HEK293 (cell line): ENCODE results near the gene GMPR.
"Not testable (repeated sequence)": the region's sequence is repeated elsewhere in the genome, so short reads cannot be mapped to it uniquely, and the experiment has no call there.

ENCODE experiments used
- CTCF ChIA-PET: fragments of 350-600 bp; formaldehyde crosslinking; extraction: SDS; loops from one replicate; lab custom pipeline; 2021; ENCODE audit warnings: antibody characterized with exemption; lab: Yijun Ruan, JAX
- POLR2A ChIA-PET: fragments of 300-600 bp; formaldehyde crosslinking; extraction: SDS; loops from one replicate; lab custom pipeline; 2020; ENCODE audit warnings: antibody characterized with exemption, inconsistent platforms; lab: Yijun Ruan, JAX
- H3K27ac ChIP-seq: fragments of 200-500 bp; sonication (Bioruptor generic); 2 replicates; pipeline ENCODE4 v1.5.1; 2014; ENCODE audit warnings: low read depth, low read length, control low read depth, inconsistent platforms; ENCODE audit errors: extremely low read depth
- H3K36me3 ChIP-seq, 2 experiments: fragments of 200-500 bp in 1 of 2; sonication (Bioruptor generic) in 1 of 2; 1 replicate in 1 of 2; 2 replicates in 1 of 2; pipeline ENCODE4 v1.5.1; 2014 to 2017; ENCODE audit warnings: inconsistent platforms in 2 of 2, low read length in 2 of 2; ENCODE audit not compliant: control insufficient read depth in 2 of 2, insufficient read depth in 1 of 2
- H3K4me1 ChIP-seq: fragments of 200-500 bp; sonication (Bioruptor generic); 2 replicates; pipeline ENCODE4 v1.5.1; 2014; ENCODE audit warnings: mild to moderate bottlenecking, low read length, inconsistent platforms; ENCODE audit not compliant: control insufficient read depth, insufficient read depth
- H3K4me3 ChIP-seq: 2 replicates; pipeline ENCODE4 v1.5.1; 2011; ENCODE audit warnings: low read depth, mild to moderate bottlenecking, control low read depth, low read length, moderate library complexity
- H3K9me3 ChIP-seq: fragments of 200-500 bp; sonication (Bioruptor generic); 2 replicates; pipeline ENCODE4 v1.5.1; 2014; ENCODE audit warnings: low read depth, low read length, inconsistent platforms; ENCODE audit not compliant: control insufficient read depth, insufficient read depth
- SCRT1 ChIP-seq: fragments of 450-650 bp; formaldehyde crosslinking; IDR thresholded peaks from 2 replicates; pipeline ENCODE4 v1.5.1; 2016; ENCODE audit warnings: missing biosample characterization, missing genetic modification characterization, borderline replicate concordance
- SCRT2 ChIP-seq: fragments of 450-650 bp; formaldehyde crosslinking; IDR thresholded peaks from 2 replicates; pipeline ENCODE4 v1.5.1; 2016; ENCODE audit warnings: missing biosample characterization, missing genetic modification characterization
- ZNF146 ChIP-seq: fragments of 450-650 bp; formaldehyde crosslinking; IDR thresholded peaks from 2 replicates; pipeline ENCODE4 v1.5.1; 2016; ENCODE audit warnings: missing biosample characterization, missing genetic modification characterization
- ZNF214 ChIP-seq: fragments of 450-650 bp; formaldehyde crosslinking; IDR thresholded peaks from 2 replicates; pipeline ENCODE4 v1.5.1; 2017; ENCODE audit warnings: missing biosample characterization, mild to moderate bottlenecking, missing genetic modification characterization, borderline replicate concordance
- ZNF23 ChIP-seq: fragments of 450-650 bp; formaldehyde crosslinking; IDR thresholded peaks from 2 replicates; pipeline ENCODE4 v1.5.1; 2016; ENCODE audit warnings: missing biosample characterization, missing genetic modification characterization, borderline replicate concordance
- ZNF518A ChIP-seq: fragments of 450-650 bp; formaldehyde crosslinking; conservative IDR thresholded peaks from 2 replicates; pipeline ENCODE4 v1.5.1; 2016; ENCODE audit warnings: low read depth, missing biosample characterization, missing genetic modification characterization
- ZNF549 ChIP-seq: fragments of 450-650 bp; IDR thresholded peaks from 2 replicates; pipeline ENCODE4 v1.5.1; 2018; ENCODE audit warnings: missing biosample characterization, missing genetic modification characterization, mild to moderate bottlenecking, inconsistent platforms, moderate library complexity
- ZNF580 ChIP-seq: fragments of 450-650 bp; formaldehyde crosslinking; IDR thresholded peaks from 2 replicates; pipeline ENCODE4 v1.5.1; 2016; ENCODE audit warnings: missing biosample characterization, missing genetic modification characterization
- ZNF585B ChIP-seq: fragments of 450-650 bp; formaldehyde crosslinking; IDR thresholded peaks from 2 replicates; pipeline ENCODE4 v1.5.1; 2016; ENCODE audit warnings: missing biosample characterization, missing genetic modification characterization
- ZNF629 ChIP-seq: fragments of 450-650 bp; formaldehyde crosslinking; IDR thresholded peaks from 2 replicates; pipeline ENCODE4 v1.5.1; 2017; ENCODE audit warnings: missing biosample characterization, missing genetic modification characterization
- ZNF701 ChIP-seq: fragments of 450-650 bp; formaldehyde crosslinking; IDR thresholded peaks from 2 replicates; pipeline ENCODE4 v1.5.1; 2016; ENCODE audit warnings: missing biosample characterization, missing genetic modification characterization
- ZNF776 ChIP-seq: fragments of 450-650 bp; formaldehyde crosslinking; IDR thresholded peaks from 2 replicates; pipeline ENCODE4 v1.5.0; 2017; ENCODE audit warnings: missing biosample characterization, missing genetic modification characterization, borderline replicate concordance
- ZNF791 ChIP-seq: fragments of 450-650 bp; formaldehyde crosslinking; IDR thresholded peaks from 2 replicates; pipeline ENCODE4 v1.5.1; 2016; ENCODE audit warnings: missing biosample characterization, missing genetic modification characterization
- ZNF843 ChIP-seq: fragments of 450-650 bp; formaldehyde crosslinking; IDR thresholded peaks from 2 replicates; pipeline ENCODE4 v1.5.1; 2016; ENCODE audit warnings: missing biosample characterization, missing genetic modification characterization
- TF ChIP-seq, protein P1 (sequence below): fragments of 450-650 bp; formaldehyde crosslinking; IDR thresholded peaks from 2 replicates; pipeline ENCODE4 v1.5.1; 2017; ENCODE audit warnings: missing biosample characterization, missing genetic modification characterization
- TF ChIP-seq, protein P2 (sequence below): fragments of 450-650 bp; IDR thresholded peaks from 2 replicates; pipeline ENCODE4 v1.5.1; 2018; ENCODE audit warnings: missing biosample characterization, mild to moderate bottlenecking, missing genetic modification characterization
- TF ChIP-seq, protein P3 (sequence below): fragments of 450-650 bp; formaldehyde crosslinking; IDR thresholded peaks from 2 replicates; pipeline ENCODE4 v1.5.1; 2016; ENCODE audit warnings: missing biosample characterization, missing genetic modification characterization

Gene GMPR

GRCh38 chr6:16224409-16224808, 14.0 kb upstream of the GMPR start:
- no peaks in the 10 kb centered on the region for H3K9me3 ChIP-seq
- no peaks in the 10 kb centered on the region for H3K4me1 ChIP-seq
- H3K27ac ChIP-seq = no peak overlapping the region
- POLR2A ChIA-PET = interaction anchor here (1.1 kb wide), 1 partner anchor 12 kb away, joined by 3 read pairs; no protein-coding TSS in a partner anchor
- no peak for TF ChIP-seq ZNF23
- TF ChIP-seq ZNF214 = no peak
- no peak for TF ChIP-seq ZNF629 (tag by site-specific recombination)
- no peak for TF ChIP-seq ZNF518A
- TF ChIP-seq ZNF843 (tag by site-specific recombination) = no peak
- TF ChIP-seq, protein P1, sequence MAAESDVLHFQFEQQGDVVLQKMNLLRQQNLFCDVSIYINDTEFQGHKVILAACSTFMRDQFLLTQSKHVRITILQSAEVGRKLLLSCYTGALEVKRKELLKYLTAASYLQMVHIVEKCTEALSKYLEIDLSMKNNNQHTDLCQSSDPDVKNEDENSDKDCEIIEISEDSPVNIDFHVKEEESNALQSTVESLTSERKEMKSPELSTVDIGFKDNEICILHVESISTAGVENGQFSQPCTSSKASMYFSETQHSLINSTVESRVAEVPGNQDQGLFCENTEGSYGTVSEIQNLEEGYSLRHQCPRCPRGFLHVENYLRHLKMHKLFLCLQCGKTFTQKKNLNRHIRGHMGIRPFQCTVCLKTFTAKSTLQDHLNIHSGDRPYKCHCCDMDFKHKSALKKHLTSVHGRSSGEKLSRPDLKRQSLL (tag by site-specific recombination) = no peak
- TF ChIP-seq ZNF580 (tag by site-specific recombination) = no peak
- TF ChIP-seq ZNF549 (tag by site-specific recombination) = no peak
- TF ChIP-seq ZNF701 = no peak
- no peak for TF ChIP-seq ZNF585B (tag by site-specific recombination)
- no peak for TF ChIP-seq ZNF791 (tag by site-specific recombination)
- TF ChIP-seq, protein P2, sequence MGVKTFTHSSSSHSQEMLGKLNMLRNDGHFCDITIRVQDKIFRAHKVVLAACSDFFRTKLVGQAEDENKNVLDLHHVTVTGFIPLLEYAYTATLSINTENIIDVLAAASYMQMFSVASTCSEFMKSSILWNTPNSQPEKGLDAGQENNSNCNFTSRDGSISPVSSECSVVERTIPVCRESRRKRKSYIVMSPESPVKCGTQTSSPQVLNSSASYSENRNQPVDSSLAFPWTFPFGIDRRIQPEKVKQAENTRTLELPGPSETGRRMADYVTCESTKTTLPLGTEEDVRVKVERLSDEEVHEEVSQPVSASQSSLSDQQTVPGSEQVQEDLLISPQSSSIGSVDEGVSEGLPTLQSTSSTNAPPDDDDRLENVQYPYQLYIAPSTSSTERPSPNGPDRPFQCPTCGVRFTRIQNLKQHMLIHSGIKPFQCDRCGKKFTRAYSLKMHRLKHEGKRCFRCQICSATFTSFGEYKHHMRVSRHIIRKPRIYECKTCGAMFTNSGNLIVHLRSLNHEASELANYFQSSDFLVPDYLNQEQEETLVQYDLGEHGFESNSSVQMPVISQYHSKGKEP = no peak
- TF ChIP-seq ZNF776 (tag by site-specific recombination) = no peak
- TF ChIP-seq, all 188 proteins: peak for 0
- CTCF ChIA-PET = no interaction called here
- Histone ChIP-seq H3K4me3 (no peak overlapping the region), H3K36me3 (no peaks in the 10 kb centered on the region)

DNA sequence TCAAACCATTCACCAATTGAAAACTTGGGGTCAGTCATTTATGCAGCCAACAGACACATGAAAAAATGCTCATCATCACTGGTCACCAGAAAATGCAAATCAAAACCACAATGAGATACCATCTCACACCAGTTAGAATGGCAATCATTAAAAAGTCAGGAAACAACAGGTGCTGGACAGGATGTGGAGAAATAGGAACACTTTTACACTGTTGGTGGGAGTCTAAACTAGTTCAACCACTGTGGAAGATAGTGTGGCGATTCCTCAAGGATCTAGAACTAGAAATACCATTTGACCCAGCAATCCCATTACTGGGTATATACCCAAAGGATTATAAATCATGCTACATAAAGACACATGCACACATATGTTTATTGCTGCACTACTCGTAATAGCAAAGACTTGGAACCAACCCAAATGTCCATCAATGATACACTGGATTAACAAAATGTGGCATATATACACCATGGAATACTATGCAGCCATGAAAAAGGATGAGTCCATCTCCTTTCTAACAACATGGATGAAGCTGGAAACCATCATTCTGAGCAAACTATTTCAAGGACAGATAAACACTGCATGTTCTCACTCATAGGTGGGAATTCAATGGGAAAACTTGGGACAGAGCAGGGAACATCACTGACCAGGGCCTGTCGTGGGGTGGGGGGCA, 13.2 kb upstream of the GMPR start:
- H3K9me3 ChIP-seq, POLR2A ChIA-PET, CTCF ChIA-PET, H3K4me1 ChIP-seq, H3K4me3 ChIP-seq, H3K27ac ChIP-seq, H3K36me3 ChIP-seq: not testable (repeated sequence)
- TF ChIP-seq ZNF580 (tag by site-specific recombination) (peak; percentile 87), ZNF146 (tag by site-specific recombination) (peak; percentile 100), SCRT1 (tag by site-specific recombination) (0 out of 2 replicates have a peak, but pooled peaks have one; percentile 48), SCRT2 (tag by site-specific recombination) (peak; percentile 51; the same call in 1 of the 2 replicates)
- TF ChIP-seq, protein P3, sequence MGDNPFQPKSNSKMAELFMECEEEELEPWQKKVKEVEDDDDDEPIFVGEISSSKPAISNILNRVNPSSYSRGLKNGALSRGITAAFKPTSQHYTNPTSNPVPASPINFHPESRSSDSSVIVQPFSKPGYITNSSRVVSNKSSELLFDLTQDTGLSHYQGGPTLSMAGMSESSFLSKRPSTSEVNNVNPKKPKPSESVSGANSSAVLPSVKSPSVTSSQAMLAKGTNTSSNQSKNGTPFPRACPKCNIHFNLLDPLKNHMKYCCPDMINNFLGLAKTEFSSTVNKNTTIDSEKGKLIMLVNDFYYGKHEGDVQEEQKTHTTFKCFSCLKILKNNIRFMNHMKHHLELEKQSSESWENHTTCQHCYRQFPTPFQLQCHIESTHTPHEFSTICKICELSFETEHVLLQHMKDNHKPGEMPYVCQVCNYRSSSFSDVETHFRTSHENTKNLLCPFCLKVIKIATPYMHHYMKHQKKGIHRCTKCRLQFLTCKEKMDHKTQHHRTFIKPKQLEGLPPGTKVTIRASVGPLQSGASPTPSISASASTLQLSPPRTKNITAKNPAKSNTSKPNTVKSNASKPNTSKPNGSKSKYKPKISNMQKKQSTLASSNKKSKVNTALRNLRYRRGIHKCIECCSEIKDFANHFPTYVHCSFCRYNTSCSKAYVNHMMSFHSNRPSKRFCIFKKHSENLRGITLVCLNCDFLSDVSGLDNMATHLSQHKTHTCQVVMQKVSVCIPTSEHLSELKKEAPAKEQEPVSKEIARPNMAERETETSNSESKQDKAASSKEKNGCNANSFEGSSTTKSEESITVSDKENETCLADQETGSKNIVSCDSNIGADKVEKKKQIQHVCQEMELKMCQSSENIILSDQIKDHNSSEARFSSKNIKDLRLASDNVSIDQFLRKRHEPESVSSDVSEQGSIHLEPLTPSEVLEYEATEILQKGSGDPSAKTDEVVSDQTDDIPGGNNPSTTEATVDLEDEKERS = peak; percentile 95

GRCh38 chr6:16226117-16227047, 12.0 kb upstream of the GMPR start:
- POLR2A ChIA-PET, CTCF ChIA-PET: not testable (repeated sequence)

More at GRCh38 chr6:16226117-16227047, 12.0 kb upstream of the GMPR start:
- not testable (repeated sequence) for H3K4me1 ChIP-seq, H3K36me3 ChIP-seq, H3K27ac ChIP-seq, H3K4me3 ChIP-seq, H3K9me3 ChIP-seq
